Measurements from ENCODE around the gene PPEF2. TPM values are rescaled to one million over a fixed set of nuclear protein-coding genes. Genes with fewer than 3 reads are reported as not detected.
A peak's percentile ranks its signal among the peaks of the same experiment; 100 is the strongest.
"Not testable (repeated sequence)": the region's sequence is repeated elsewhere in the genome, so short reads cannot be mapped to it uniquely, and the experiment has no call there.

Gene PPEF2
- polyA plus RNA-seq, 1 donor from 2014 or later, result not detected

DNA sequence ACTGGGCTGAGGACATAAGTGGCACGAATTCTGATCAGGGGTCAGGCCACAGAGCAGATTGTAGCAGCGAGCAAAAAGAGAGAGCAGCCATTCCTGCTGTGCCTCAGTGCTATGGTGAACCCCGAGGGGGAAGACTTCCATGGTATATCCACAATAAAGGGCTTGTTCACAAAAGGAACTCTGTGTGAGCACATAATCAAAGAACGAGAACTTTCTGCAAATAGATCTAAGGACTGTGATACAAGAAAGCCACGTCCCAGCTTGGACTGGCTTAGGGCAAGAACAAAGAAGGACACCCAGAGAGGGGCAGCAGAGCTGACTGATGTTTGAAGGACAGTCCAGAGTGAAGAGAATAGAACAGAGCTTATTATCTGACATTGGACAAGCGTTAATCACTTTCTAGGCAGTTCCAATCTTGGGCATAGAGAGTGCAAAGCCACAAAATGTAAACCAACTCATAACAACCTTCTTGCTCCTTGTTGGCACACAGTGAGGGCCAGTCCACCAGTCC is 24.0 kb downstream of the PPEF2 start:
- peaks cover 3% of the 10 kb centered on the region for H3K27me3 Mint-ChIP-seq
- no peaks in the 10 kb centered on the region for H3K36me3 Mint-ChIP-seq
- peaks cover 0 to 4% (median 0%) of the 10 kb centered on the region in 3 donors for H3K9me3 Mint-ChIP-seq
- H3K4me1 Mint-ChIP-seq, result no peaks in the 10 kb centered on the region
- H3K4me3 Mint-ChIP-seq, result no peak overlapping the region
- H3K27ac Mint-ChIP-seq, result no peak overlapping the region

DNA sequence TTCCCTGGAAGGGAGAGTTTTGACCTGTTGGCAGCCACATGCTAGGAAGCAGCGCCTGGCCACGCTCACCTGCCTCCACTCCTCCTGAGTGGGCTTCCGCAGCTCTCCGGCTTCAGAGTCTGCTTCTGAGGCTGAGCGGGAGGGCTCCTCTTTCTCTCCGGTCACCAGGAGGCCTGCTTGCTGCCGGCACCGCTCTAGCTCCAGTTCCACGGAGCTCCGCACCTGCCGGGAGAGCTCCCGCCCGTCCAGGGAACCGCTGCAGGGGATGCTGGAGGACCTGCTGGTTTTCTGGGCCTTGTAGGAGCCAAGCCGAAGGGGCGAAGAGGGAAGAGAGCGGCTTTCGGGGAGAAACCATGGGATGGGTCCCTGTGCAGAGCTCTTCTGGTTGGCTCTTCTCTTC is 26.0 kb downstream of the PPEF2 start:
- Mint-ChIP-seq H3K4me1 (no peaks in the 10 kb centered on the region), H3K27ac (no peak overlapping the region), H3K36me3 (no peaks in the 10 kb centered on the region), H3K9me3 (peaks cover 0 to 2% (median 0%) of the 10 kb centered on the region in 3 donors), H3K4me3 (no peak overlapping the region), H3K27me3 (peaks cover 3% of the 10 kb centered on the region)

DNA sequence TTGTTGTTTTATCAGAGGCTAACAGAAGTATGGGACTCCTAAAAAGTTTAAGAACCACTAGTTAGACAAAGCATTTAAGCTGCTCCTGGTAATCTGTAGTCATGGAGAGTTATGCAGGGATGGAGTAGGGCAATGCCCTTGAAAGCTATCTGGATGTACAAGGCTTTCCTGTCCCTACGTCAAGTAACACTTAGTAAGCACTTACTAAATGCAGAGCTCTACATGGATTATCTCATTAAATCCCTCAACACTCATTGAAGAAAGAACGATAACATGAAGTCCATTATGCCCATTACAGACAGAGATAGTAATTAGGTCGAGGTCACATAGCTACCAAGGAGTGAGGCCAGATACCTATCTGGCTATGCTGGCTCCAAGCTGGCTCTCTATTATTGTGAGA is 33.2 kb downstream of the PPEF2 start:
- no peaks in the 10 kb centered on the region for H3K4me1 Mint-ChIP-seq
- H3K9me3 Mint-ChIP-seq, result no peaks in the 10 kb centered on the region
- H3K27ac Mint-ChIP-seq, result no peak overlapping the region
- peaks cover 4% of the 10 kb centered on the region for H3K27me3 Mint-ChIP-seq
- H3K36me3 Mint-ChIP-seq, result peaks cover 2% of the 10 kb centered on the region
- H3K4me3 Mint-ChIP-seq, result peak overlapping the region in 1 of 4 donors; percentile 28

DNA sequence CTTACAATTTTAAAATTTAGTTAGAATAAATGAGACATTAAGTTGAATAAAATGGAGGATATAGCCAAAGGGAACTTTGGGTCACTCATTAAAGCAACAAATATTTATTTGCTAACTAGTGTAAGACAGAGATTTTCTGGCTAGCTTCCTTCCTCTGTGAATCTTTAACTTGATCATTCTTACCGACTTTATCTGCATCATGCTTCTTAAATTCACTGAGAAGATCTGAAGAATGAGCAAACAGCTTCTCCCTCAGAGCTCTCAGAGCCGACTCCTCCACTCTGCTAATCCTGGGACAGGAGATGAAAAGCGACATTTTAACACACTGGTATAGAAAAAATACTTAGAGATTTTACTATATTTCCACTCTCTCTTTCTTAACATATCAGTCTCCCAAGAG is 35.1 kb downstream of the PPEF2 start:
- Mint-ChIP-seq H3K36me3 (peaks cover 2% of the 10 kb centered on the region), H3K4me1 (no peaks in the 10 kb centered on the region), H3K9me3 (peaks cover 0 to 2% (median 0%) of the 10 kb centered on the region in 3 donors), H3K4me3 (no peak overlapping the region), H3K27ac (no peak overlapping the region), H3K27me3 (peaks cover 4% of the 10 kb centered on the region)

DNA sequence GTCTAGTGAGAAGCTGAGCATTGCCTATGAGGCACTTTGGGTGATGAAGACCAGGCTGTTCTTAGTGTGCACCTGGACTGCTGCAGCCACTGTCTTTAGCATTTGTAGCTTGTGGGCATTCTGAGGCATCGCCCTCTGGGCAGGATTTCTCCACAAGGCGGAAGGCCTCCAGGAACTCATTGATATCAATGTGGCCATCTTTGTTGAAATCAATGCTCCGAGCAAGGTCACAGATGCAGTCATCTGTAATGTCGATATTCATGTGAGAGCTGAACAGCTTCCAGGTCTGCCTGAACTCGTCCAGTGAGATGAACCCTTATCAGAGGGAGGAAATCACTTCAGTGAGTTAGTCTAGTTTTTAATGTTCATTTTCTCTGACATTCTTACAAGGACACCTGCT is 41.6 kb downstream of the PPEF2 start:
- no peaks in the 10 kb centered on the region for H3K36me3 Mint-ChIP-seq
- no peak overlapping the region for H3K4me3 Mint-ChIP-seq
- peaks cover 1% of the 10 kb centered on the region for H3K27me3 Mint-ChIP-seq
- no peaks in the 10 kb centered on the region for H3K4me1 Mint-ChIP-seq
- H3K27ac Mint-ChIP-seq, result no peak overlapping the region
- peaks cover 0 to 4% (median 2%) of the 10 kb centered on the region in 3 donors for H3K9me3 Mint-ChIP-seq

DNA sequence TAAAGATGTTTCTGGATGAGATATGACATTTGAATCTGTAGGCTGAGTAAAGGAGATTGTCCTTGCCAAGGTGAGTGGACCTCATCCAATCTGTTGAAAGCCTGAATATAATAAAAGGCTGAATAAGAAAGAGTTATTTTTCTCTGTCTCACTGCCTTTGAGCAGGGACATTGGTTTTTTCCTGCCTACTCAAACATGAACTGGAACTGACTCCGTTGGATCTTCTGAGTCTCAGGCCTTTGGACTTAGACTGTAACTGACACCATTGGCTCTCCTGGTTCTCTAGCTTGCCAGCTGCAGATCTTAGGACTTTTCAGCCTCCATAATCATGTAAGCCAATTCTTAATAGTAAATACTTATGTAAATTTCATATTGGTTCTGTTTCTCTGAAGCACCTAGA is 43.5 kb downstream of the PPEF2 start:
- no peaks in the 10 kb centered on the region for H3K36me3 Mint-ChIP-seq
- H3K27ac Mint-ChIP-seq, result no peak overlapping the region
- no peak overlapping the region for H3K4me3 Mint-ChIP-seq
- H3K27me3 Mint-ChIP-seq, result peaks cover 3% of the 10 kb centered on the region
- H3K9me3 Mint-ChIP-seq, result peaks cover 0 to 4% (median 2%) of the 10 kb centered on the region in 3 donors
- H3K4me1 Mint-ChIP-seq, result peaks cover 0 to 1% (median 1%) of the 10 kb centered on the region in 3 donors

DNA sequence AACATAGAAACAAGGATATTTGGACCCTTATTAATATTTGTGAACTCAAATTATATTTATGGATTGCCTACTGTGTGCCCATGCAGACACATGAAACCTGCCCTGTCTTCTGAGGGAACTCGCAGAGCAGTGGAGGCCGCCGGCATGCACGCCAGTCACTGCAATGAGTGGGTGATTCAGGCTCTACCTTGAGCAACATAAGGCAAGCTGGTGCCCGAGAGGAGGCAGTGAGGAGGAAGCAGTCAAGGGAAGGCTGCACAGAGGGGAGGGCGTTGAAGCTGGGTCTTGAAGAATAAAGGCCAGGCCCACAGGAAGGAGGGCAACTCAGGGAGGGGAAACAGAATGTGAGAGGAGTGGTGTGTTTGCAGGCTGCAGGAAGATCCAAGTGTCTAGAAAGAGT is 52.8 kb downstream of the PPEF2 start:
- Mint-ChIP-seq H3K9me3 (no peaks in the 10 kb centered on the region), H3K4me3 (no peak overlapping the region)

DNA sequence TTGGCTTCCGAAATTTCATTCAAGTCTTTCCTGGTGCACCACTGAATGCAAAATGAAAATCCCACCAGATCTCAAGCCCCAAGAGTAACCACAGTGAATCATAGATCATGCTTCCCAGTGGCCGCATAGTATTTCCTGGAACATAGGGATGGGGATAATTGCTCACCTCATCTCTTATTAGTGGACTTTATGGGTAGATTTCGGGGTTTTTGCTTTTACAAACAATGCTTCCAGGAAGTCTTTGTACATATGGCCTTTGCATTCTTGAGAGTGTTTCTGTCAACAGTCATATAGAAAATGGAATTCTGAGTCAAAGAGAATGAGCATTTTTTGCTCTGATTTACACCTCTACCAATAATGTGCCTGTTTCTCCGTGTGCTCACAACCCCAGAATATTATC is 53.4 kb downstream of the PPEF2 start:
- Mint-ChIP-seq H3K27ac (no peak overlapping the region), H3K4me1 (peaks cover 0 to 3% (median 3%) of the 10 kb centered on the region in 3 donors), H3K27me3 (peaks cover 10% of the 10 kb centered on the region), H3K4me3 (no peak overlapping the region), H3K9me3 (no peaks in the 10 kb centered on the region), H3K36me3 (no peaks in the 10 kb centered on the region)

More for the DNA sequence above, 52.8 kb downstream of the PPEF2 start:
- peaks cover 11% of the 10 kb centered on the region for H3K27me3 Mint-ChIP-seq
- H3K27ac Mint-ChIP-seq, result no peak overlapping the region
- peaks cover 0 to 4% (median 4%) of the 10 kb centered on the region in 3 donors for H3K4me1 Mint-ChIP-seq
- no peaks in the 10 kb centered on the region for H3K36me3 Mint-ChIP-seq

DNA sequence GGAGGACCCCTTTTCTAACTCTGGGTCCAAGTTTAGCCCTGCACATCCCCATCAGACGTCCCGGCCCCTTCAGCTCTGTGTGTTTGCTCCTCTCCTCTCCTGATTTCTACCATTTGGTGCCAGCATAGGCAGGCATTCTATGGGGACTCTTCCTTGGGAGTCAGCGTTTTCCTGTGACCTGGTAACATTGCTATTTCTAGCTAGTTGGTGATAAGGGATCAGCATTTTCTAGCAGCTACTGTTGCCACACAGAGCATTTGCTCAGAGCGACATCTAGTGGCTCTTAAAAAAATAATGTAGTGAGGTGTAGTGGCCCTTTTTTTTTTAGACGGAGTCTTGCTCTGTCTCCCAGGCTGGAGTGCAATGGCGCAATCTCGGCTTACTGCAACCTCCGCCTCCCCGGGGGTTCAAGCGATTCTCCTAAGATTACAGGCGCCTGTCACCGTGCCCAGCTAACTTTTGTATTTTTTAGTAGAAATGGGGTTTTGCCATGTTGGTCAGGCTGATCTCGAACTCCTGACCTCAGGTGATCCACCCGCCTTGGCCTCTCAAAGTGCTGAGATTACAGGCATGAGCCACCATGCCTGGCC is 54.0 kb downstream of the PPEF2 start:
- not testable (repeated sequence) for H3K9me3 Mint-ChIP-seq, H3K4me3 Mint-ChIP-seq, H3K4me1 Mint-ChIP-seq, H3K27ac Mint-ChIP-seq, H3K36me3 Mint-ChIP-seq, H3K27me3 Mint-ChIP-seq

DNA sequence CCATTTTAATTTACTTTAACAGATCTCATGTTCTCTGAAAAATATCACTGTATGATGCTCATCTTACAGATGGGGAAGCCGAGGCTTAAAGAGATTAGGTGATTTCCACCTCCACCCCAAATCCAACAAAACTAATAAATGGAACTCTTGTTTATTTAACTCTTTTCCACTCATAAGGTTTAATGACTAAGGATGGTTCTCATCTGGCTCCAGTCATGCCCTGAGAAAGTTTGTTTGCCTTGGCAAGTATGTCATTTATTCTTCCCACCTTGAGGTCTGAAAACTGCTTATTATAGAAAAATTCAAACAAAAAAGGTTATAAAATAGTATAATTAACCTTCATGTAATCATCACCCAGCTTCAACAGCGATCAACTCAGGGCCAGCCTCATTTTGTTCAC is 56.3 kb downstream of the PPEF2 start:
- H3K9me3 Mint-ChIP-seq, result no peaks in the 10 kb centered on the region

DNA sequence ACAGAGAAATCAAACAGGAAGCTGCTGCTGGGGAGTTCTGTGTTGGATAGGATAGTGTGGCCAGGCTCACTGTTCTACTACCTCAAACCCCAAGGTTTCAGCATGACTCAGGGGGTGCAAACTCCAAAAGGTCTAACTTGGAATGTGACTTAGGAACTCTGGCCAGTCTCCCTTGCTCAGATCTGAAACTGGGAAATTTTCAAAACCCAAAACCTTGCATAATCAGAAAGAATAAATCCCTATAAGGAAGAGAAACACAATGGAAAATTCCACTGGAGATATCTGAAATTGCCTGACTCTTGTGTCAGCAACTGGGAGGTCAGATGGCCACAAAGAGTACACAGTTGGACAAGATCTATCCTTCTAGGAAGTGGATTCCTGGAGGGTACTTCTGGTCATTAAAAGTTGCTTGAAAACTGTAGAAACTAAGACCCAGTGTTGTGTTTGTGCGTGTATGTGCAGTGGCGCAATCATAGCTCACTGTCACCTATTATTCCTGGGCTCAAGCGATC is 58.0 kb downstream of the PPEF2 start:
- Mint-ChIP-seq H3K9me3 (no peaks in the 10 kb centered on the region), H3K36me3 (no peaks in the 10 kb centered on the region)

More for the DNA sequence above, 56.3 kb downstream of the PPEF2 start:
- Mint-ChIP-seq H3K4me1 (peaks cover 0 to 4% (median 3%) of the 10 kb centered on the region in 3 donors), H3K4me3 (no peak overlapping the region), H3K27ac (no peak overlapping the region), H3K36me3 (no peaks in the 10 kb centered on the region), H3K27me3 (peaks cover 5% of the 10 kb centered on the region)

DNA sequence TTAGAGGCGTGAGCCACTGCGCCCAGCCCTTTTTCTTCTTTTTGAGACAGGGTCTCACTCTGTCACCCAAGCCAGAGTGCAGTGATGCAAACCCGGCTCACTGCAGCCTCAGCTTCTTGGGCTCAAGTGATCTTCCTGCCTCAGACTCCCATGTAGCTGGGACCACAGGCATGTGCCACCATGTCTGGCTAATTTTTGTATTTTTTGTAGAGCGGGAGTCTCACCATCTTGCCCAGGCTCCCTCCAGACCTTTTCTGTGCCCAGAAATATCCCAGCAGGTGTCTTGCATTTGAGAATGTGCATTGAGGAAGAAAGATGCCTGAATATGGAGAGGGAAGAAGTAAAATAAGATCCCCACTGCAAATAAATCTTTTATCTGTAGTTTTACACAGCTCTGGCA is 58.7 kb downstream of the PPEF2 start:
- peaks cover 0 to 4% (median 2%) of the 10 kb centered on the region in 3 donors for H3K4me1 Mint-ChIP-seq
- H3K36me3 Mint-ChIP-seq, result no peaks in the 10 kb centered on the region
- peak overlapping the region in 1 of 3 donors; percentile 91 for H3K27ac Mint-ChIP-seq
- H3K4me3 Mint-ChIP-seq, result no peak overlapping the region
- no peaks in the 10 kb centered on the region for H3K27me3 Mint-ChIP-seq
- H3K9me3 Mint-ChIP-seq, result no peaks in the 10 kb centered on the region

More for the DNA sequence above, 58.0 kb downstream of the PPEF2 start:
- Mint-ChIP-seq H3K4me1 (peaks cover 0 to 4% (median 3%) of the 10 kb centered on the region in 3 donors), H3K4me3 (no peak overlapping the region), H3K27me3 (no peaks in the 10 kb centered on the region), H3K27ac (peak overlapping the region in 1 of 3 donors; percentile 91)

DNA sequence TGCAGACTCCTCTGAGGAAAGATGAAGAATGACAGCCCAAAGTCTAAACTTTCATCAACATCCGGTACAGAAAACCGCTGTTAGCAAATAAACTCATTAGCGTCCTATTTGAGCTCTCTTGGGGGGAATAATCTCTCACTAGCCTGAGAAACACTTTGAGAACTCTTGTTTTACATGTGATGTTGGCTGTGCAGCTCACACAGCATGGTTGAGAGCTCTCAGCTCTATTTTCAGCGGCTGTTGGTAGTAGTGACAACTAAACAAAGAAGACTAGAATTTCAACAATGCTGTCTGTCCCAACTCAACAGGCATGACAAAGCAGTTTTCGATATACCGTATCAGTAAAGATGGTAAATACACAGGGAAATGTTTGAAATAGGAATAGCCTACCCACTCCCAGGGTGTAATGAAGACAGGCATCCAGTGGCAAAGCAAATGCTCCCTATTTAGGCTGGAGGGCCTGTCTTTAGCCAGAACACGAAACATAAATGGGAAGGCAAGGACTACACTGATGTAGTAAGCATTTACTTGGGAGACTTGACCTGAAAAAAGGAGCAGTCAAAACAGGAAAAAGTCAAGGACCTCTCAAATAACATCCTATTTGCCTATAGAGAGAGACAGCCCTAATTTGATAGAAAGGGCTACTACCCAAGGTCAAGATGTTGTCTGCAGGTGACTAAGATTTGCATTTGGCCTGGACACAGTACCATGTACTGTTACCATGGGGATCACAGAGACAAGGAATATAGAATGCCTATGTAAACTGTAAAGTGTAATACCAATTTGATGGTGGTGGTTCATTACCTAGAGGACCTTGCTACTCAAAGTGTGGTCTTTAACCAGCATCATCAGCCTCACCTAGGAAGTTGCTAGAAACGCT is 60.4 kb downstream of the PPEF2 start:
- Mint-ChIP-seq H3K4me3 (no peak overlapping the region), H3K4me1 (peaks cover 0 to 6% (median 0%) of the 10 kb centered on the region in 3 donors), H3K36me3 (no peaks in the 10 kb centered on the region)

DNA sequence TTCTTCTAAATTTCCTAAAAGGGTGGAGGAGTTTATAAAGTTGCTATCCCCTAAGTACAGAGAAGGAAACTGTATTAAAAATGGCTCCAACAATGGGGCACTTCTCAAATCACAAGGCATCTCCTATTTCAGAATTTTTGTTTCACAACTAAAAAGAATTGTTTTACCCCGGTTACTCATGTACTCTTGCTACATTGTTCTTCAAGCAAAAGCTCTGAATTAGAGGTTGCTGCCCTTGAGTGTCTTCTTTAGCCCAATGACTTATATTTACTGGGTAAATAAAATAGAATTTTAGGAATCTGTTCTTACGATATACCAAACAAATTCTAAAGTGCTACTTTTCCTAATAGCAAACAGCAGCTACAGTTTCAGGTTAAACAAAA is 67.5 kb downstream of the PPEF2 start:
- Mint-ChIP-seq H3K9me3 (peaks cover 0 to 6% (median 0%) of the 10 kb centered on the region in 3 donors), H3K27ac (no peak overlapping the region), H3K4me1 (peaks cover 0 to 6% (median 2%) of the 10 kb centered on the region in 3 donors), H3K4me3 (no peak overlapping the region), H3K27me3 (no peaks in the 10 kb centered on the region), H3K36me3 (no peaks in the 10 kb centered on the region)

More for the DNA sequence above, 60.4 kb downstream of the PPEF2 start:
- no peaks in the 10 kb centered on the region for H3K27me3 Mint-ChIP-seq
- H3K27ac Mint-ChIP-seq, result no peak overlapping the region
- H3K9me3 Mint-ChIP-seq, result no peaks in the 10 kb centered on the region

DNA sequence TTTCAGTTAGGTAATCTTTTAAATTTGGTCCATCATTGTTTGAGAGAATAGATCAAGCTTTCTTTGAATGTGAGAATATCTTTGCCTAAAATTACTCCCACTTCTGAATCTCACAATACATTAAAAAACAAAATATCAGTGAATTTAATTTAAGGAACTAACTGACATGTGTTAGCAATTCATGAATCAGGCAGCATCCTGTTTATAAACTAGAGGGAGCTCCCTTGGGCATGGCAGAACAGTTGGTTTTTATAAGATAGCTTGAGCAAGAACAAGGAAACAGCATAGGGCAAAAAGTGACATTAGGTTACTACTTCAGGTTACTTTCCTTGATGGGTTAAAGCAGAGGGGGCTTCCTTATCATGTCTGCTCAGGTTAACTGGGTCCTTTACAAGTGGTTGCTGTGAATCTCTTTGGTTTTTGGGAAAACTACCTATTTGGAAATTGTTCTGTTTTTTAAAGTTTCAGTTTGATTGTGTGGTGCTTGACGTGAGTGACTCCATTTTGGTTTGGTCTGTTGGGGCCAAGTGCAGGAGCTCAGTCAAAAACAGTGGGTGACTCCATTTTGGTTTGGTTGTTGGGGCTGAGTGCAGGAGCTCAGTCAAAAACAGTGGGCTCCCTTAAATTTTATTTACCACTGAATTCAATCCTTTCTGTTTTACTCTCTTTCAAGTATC is 68.0 kb downstream of the PPEF2 start:
- peaks cover 0 to 6% (median 0%) of the 10 kb centered on the region in 3 donors for H3K9me3 Mint-ChIP-seq
- H3K27me3 Mint-ChIP-seq, result no peaks in the 10 kb centered on the region
- H3K36me3 Mint-ChIP-seq, result no peaks in the 10 kb centered on the region
- H3K27ac Mint-ChIP-seq, result no peak overlapping the region
- H3K4me1 Mint-ChIP-seq, result peaks cover 0 to 6% (median 2%) of the 10 kb centered on the region in 3 donors
- H3K4me3 Mint-ChIP-seq, result no peak overlapping the region
